ENCODE measurements around the gene ATG3. TPM values are rescaled to one million over a fixed set of nuclear protein-coding genes. Genes with fewer than 3 reads are reported as not detected.

Gene ATG3
- total and polyA plus RNA-seq, 4 donors, result 28.6 to 51.1 (median 37.4) TPM

- H3K36me3 ChIP-seq (ENCODE audit: control insufficient read depth in 4 of 4, insufficient read depth in 3 of 4, low read depth in 1 of 4, low read length in 3 of 4), result peaks cover 0 to 9% (median under 1%) of the 10 kb centered on the region in 4 donors
- DNase-seq (ENCODE audit: low spot score), result no peak
- H3K4me3 ChIP-seq (ENCODE audit: low read depth in 1 of 3, low read length in 3 of 3), result no peak overlapping the region
- no peak overlapping the region for H3K27ac ChIP-seq (ENCODE audit: low read depth in 1 of 2, low read length in 2 of 2)
- no peaks in the 10 kb centered on the region for H3K9me3 ChIP-seq (ENCODE audit: control insufficient read depth in 4 of 4, low read length in 3 of 4)
- H3K4me1 ChIP-seq (ENCODE audit: control insufficient read depth in 4 of 4, insufficient read depth in 4 of 4, low read length in 3 of 4), result no peaks in the 10 kb centered on the region
- no peaks in the 10 kb centered on the region for H3K27me3 ChIP-seq (ENCODE audit: control insufficient read depth in 4 of 4, insufficient read depth in 4 of 4, low read length in 3 of 4)
- no peak overlapping the region for H3K9ac ChIP-seq (ENCODE audit: low read depth in 1 of 2, low read length in 2 of 2)
- TF ChIP-seq YY1 (IDR thresholded peaks at IDR 0.05) (no peak), ZBTB33 (IDR thresholded peaks at IDR 0.05) (no peak), GABPA (IDR thresholded peaks at IDR 0.05 in 1 of 2, conservative IDR thresholded peaks at IDR 0.05 in 1 of 2) (no peak), SP1 (IDR thresholded peaks at IDR 0.05) (no peak), TAF1 (conservative IDR thresholded peaks at IDR 0.05) (no peak), FOXA2 (IDR thresholded peaks at IDR 0.05) (no peak), HNF4A (conservative IDR thresholded peaks at IDR 0.05) (no peak), CTCF (IDR thresholded peaks at IDR 0.05; ENCODE audit: low read depth, low read length, missing input control) (no peak), REST (IDR thresholded peaks at IDR 0.05) (no peak), HNF4G (IDR thresholded peaks at IDR 0.05) (no peak), FOXA1 (IDR thresholded peaks at IDR 0.05) (no peak), RXRA (IDR thresholded peaks at IDR 0.05) (no peak)
Observed at GRCh38 chr3:112598731-112599130, 37.0 kb upstream of the ATG3 start.

GRCh38 chr3:112597945-112598344, 36.2 kb upstream of the ATG3 start:
- Histone ChIP-seq H3K27me3 (ENCODE audit: control insufficient read depth in 4 of 4, insufficient read depth in 4 of 4, low read length in 3 of 4) (no peaks in the 10 kb centered on the region), H3K4me1 (ENCODE audit: control insufficient read depth in 4 of 4, insufficient read depth in 4 of 4, low read length in 3 of 4) (no peaks in the 10 kb centered on the region), H3K36me3 (ENCODE audit: control insufficient read depth in 4 of 4, insufficient read depth in 3 of 4, low read depth in 1 of 4, low read length in 3 of 4) (peaks cover 0 to 15% (median under 1%) of the 10 kb centered on the region in 4 donors), H3K27ac (ENCODE audit: low read depth in 1 of 2, low read length in 2 of 2) (no peak overlapping the region), H3K4me3 (ENCODE audit: low read depth in 1 of 3, low read length in 3 of 3) (no peak overlapping the region), H3K9ac (ENCODE audit: low read depth in 1 of 2, low read length in 2 of 2) (no peak overlapping the region), H3K9me3 (ENCODE audit: control insufficient read depth in 4 of 4, low read length in 3 of 4) (no peaks in the 10 kb centered on the region)
- DNase-seq (ENCODE audit: low spot score), result no peak
- no peak for TF ChIP-seq HNF4A (conservative IDR thresholded peaks at IDR 0.05)
- TF ChIP-seq MAX (IDR thresholded peaks at IDR 0.05), result no peak
- no peak for TF ChIP-seq YY1 (IDR thresholded peaks at IDR 0.05)
- no peak for TF ChIP-seq JUND (IDR thresholded peaks at IDR 0.05)
- TF ChIP-seq ATF3 (IDR thresholded peaks at IDR 0.05), result no peak
- TF ChIP-seq FOXA2 (IDR thresholded peaks at IDR 0.05), result no peak
- no peak for TF ChIP-seq GABPA (IDR thresholded peaks at IDR 0.05 in 1 of 2, conservative IDR thresholded peaks at IDR 0.05 in 1 of 2)
- 96% methylated on average over 2 of the region's 2 CpGs for WGBS

Measured in liver (tissue), 9 donors.